Measurements from ENCODE around the gene SLC4A1. TPM values are rescaled to one million over a fixed set of nuclear protein-coding genes. Genes with fewer than 3 reads are reported as not detected.

The SLC4A1 gene
- total and polyA plus RNA-seq, 2 of the 13 experiments (the other 11 are each of a cell fraction or from before 2014, with no cell fraction given), result not detected

- TF ChIP-seq ZBTB39 (CRISPR knock-in tag; IDR thresholded peaks at IDR 0.05) (no peak), ZFP82 (CRISPR knock-in tag; IDR thresholded peaks at IDR 0.05; ENCODE audit: borderline replicate concordance) (no peak), KLF16 (CRISPR knock-in tag; IDR thresholded peaks at IDR 0.05) (peak in 1 of 2 experiments; percentile 80; a peak in 1 of 4 replicates), MAX (IDR thresholded peaks at IDR 0.05) (peak; percentile 82; the same call in 1 of the 2 replicates), MXI1 (IDR thresholded peaks at IDR 0.05; ENCODE audit: borderline replicate concordance, low read depth, low read length) (peak; percentile 76; the same call in 1 of the 3 replicates), PHF8 (CRISPR knock-in tag; IDR thresholded peaks at IDR 0.05) (peak; percentile 22), CEBPG (CRISPR knock-in tag; IDR thresholded peaks at IDR 0.05) (0 out of 2 replicates have a peak, but pooled peaks have one; percentile 3), ZNF33B (CRISPR knock-in tag; IDR thresholded peaks at IDR 0.05) (no peak), PAWR (CRISPR knock-in tag; IDR thresholded peaks at IDR 0.05; ENCODE audit: borderline replicate concordance) (no peak), GMEB1 (CRISPR knock-in tag; IDR thresholded peaks at IDR 0.05; ENCODE audit: borderline replicate concordance) (peak; percentile 66; the same call in 1 of the 2 replicates), NFYB (CRISPR knock-in tag; IDR thresholded peaks at IDR 0.05) (peak; percentile 85), SP4 (CRISPR knock-in tag; IDR thresholded peaks at IDR 0.05) (peak; percentile 97), ZNF558 (CRISPR knock-in tag; IDR thresholded peaks at IDR 0.05; ENCODE audit: borderline replicate concordance) (0 out of 2 replicates have a peak, but pooled peaks have one; percentile 27), MEIS2 (CRISPR knock-in tag; IDR thresholded peaks at IDR 0.05) (0 out of 2 replicates have a peak, but pooled peaks have one; percentile 41), RFX5 (IDR thresholded peaks at IDR 0.05; ENCODE audit: low read depth, low read length) (peak; percentile 31; the same call in 1 of the 2 replicates), NR1H2 (CRISPR knock-in tag; IDR thresholded peaks at IDR 0.05; ENCODE audit: borderline replicate concordance, low read depth) (no peak), RBM39 (IDR thresholded peaks at IDR 0.05; ENCODE audit: low read depth, low read length, poor library complexity, severe bottlenecking) (no peak), POLR2G (IDR thresholded peaks at IDR 0.05; ENCODE audit: low read depth, low read length) (no peak), JDP2 (CRISPR knock-in tag; IDR thresholded peaks at IDR 0.05; ENCODE audit: borderline replicate concordance) (no peak), KDM3A (CRISPR knock-in tag; IDR thresholded peaks at IDR 0.05; ENCODE audit: low read depth) (0 out of 2 replicates have a peak, but pooled peaks have one; percentile 17), JUND (CRISPR knock-in tag; IDR thresholded peaks at IDR 0.05) (no peak), RORA (CRISPR knock-in tag; IDR thresholded peaks at IDR 0.05) (no peak), CBX1 (IDR thresholded peaks at IDR 0.05; ENCODE audit: low read depth) (peak; percentile 69)
- TF ChIP-seq, protein P1, sequence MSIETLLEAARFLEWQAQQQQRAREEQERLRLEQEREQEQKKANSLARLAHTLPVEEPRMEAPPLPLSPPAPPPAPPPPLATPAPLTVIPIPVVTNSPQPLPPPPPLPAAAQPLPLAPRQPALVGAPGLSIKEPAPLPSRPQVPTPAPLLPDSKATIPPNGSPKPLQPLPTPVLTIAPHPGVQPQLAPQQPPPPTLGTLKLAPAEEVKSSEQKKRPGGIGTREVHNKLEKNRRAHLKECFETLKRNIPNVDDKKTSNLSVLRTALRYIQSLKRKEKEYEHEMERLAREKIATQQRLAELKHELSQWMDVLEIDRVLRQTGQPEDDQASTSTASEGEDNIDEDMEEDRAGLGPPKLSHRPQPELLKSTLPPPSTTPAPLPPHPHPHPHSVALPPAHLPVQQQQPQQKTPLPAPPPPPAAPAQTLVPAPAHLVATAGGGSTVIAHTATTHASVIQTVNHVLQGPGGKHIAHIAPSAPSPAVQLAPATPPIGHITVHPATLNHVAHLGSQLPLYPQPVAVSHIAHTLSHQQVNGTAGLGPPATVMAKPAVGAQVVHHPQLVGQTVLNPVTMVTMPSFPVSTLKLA (IDR thresholded peaks at IDR 0.05), result peak; percentile 25; the same call in 1 of the 2 replicates
These were observed 68.1 kb downstream of the SLC4A1 start, which contains the start of gene ATXN7L3 (continued) for GRCh38 chr17:44199553-44200477.
